Measurements from ENCODE around the gene TAF11L14.

GRCh38 chr5:17604951-17605350, 29.3 kb upstream of the TAF11L14 start:
- no peak for TF ChIP-seq POLR2A (IDR thresholded peaks at IDR 0.05; ENCODE audit: low read length)
- TF ChIP-seq GATA1 (IDR thresholded peaks at IDR 0.05; ENCODE audit: low read depth, low read length): no peak
